Adrenal gland (tissue), 12 donors: ENCODE data around the gene ZNF670. TPM values are rescaled to one million over a fixed set of nuclear protein-coding genes. Genes with fewer than 3 reads are reported as not detected.

Experiments
- DNase-seq, 7 donors: peaks; one replicate each; pipeline ENCODE4 v3.0.0-alpha.2; 2019 to 2020
- H3K27ac ChIP-seq, 5 donors: fragments of 200-600 bp; sonication (generic) in 4 of 5; 1 replicate in 3 of 5; 2 replicates in 2 of 5; pipeline versions ENCODE4 v1.5.1 to v1.8.0; 2016 to 2020; ENCODE audit warnings: mild to moderate bottlenecking in 1 of 5
- H3K27me3 ChIP-seq: fragments of 200-600 bp; 2 replicates; pipeline ENCODE4 v1.8.0; 2021
- H3K36me3 ChIP-seq, 2 donors: fragments of 200-600 bp; replicated peaks in 1 of 2; 1 replicate in 1 of 2; 2 replicates in 1 of 2; pipeline versions ENCODE4 v1.5.1 to v1.8.0; 2018 to 2022
- H3K4me1 ChIP-seq, 2 donors: fragments of 200-600 bp; replicated peaks in 1 of 2; 1 replicate in 1 of 2; 2 replicates in 1 of 2; pipeline versions ENCODE4 v1.5.1 to v1.8.0; 2018 to 2021
- H3K4me3 ChIP-seq, 4 donors: fragments of 200-600 bp; sonication (generic) in 3 of 4; one replicate each; pipeline ENCODE4 v1.5.1; 2016 to 2018
- H3K9me3 ChIP-seq, 3 donors: fragments of 200-600 bp; sonication (generic) in 1 of 3; replicated peaks in 1 of 3; 1 replicate in 2 of 3; 2 replicates in 1 of 3; pipeline versions ENCODE4 v1.5.1 to v1.8.0; 2016 to 2021
- POLR2A ChIP-seq, 2 donors: fragments of 450-650 bp; IDR thresholded peaks; one replicate each; pipeline ENCODE4 v1.6.1; 2017; ENCODE audit warnings: antibody characterized with exemption in 2 of 2, mild to moderate bottlenecking in 2 of 2, moderate library complexity in 1 of 2
- WGBS, 4 donors: extraction: QIAGEN DNeasy Blood & Tissue Kit in 2 of 4; methylation state at CpG; one replicate each; pipeline versions ENCODE4 v1.1.5 to v1.1.7; 2013 to 2017; 5-methylcytosine and 5-hydroxymethylcytosine counted together
- intact Hi-C, 2 donors: fragments of 100-400 bp; cut with DNase I; formaldehyde crosslinking; loops; one replicate each; pipeline versions ENCODE4 v1.14.1 to v1.15.0; 2022 to 2023
- polyA plus RNA-seq, 3 donors: library from polyadenylated mRNA; stranded (reverse); fragments of 200-250 nt in 2 of 3; fragments of 350-450 nt in 1 of 3; fragmentation: Illumina TruSeq in 1 of 3; extraction: RNeasy Lipid Tissue Mini Kit (QIAGEN cat#74804) in 1 of 3; gene quantifications; one replicate each; pipeline ENCODE4 v1.2.3, GENCODE V29; 2013 to 2014
- total RNA-seq, 9 donors: library from RNA; depleted of rRNA in 4 of 9; stranded (reverse); fragments of >200 nt in 4 of 9; fragments of 120-200 nt in 1 of 9; fragmentation: NEBNext Ultra II Directional in 1 of 9; extraction: Animal tissue kit (Norgen Biotek cat#: 25700) in 1 of 9; gene quantifications; one replicate each; pipeline versions ENCODE4 v1.1.0 to v1.2.4, GENCODE V29; 2013 to 2023
- TF ChIP-seq, protein P1 (sequence below), 6 experiments: fragments of 450-650 bp in 4 of 6; fragments of 200-600 bp in 2 of 6; sonication (generic) in 1 of 6; IDR thresholded peaks; 1 replicate in 5 of 6; 2 replicates in 1 of 6; pipeline versions ENCODE4 v1.5.1 to v1.8.0; 2016 to 2021; ENCODE audit warnings: antibody characterized with exemption in 6 of 6, mild to moderate bottlenecking in 2 of 6, moderate library complexity in 1 of 6
- donor health status: healthy with polysubstance abuse.
- donor health status: Bipolar disorder and iron deficiency.
- donor health status: DM: yes; HTN: yes; CAD: no.
- donor health status: DM: no; HTN: no; CAD: no.
- donor health status: DM: no; HTN: no; CAD: no.
- donor health status: DM: yes; HTN: yes; CAD: no.

ZNF670 gene
- total and polyA plus RNA-seq, 12 donors = 0.18 to 3.7 (median 2.0) TPM

DNA sequence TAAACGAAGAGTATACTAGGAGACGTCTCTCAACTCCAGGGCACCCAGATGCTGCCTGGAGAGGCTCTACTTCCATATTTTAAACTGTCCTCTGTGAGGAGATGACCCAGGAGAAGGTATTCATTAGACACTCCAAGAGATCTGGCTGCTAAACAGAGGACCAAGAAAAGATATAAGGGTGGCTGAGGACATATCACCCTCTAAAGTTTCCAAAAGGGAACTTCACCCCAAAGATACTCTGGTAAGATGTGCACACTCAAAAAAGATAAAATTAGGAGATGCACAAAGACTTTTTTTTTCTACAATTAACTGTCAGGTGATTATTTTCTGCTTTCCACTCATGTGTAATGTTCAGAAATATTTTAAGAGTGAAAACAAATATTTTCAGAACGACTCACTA is 1.4 kb downstream of the ZNF670 start:
- Histone ChIP-seq H3K4me1 (peaks cover 6 to 15% of the 10 kb centered on the region in 2 donors), H3K4me3 (no peak overlapping the region), H3K9me3 (no peaks in the 10 kb centered on the region), H3K27me3 (no peaks in the 10 kb centered on the region), H3K27ac (no peak overlapping the region), H3K36me3 (no peaks in the 10 kb centered on the region)
- intact Hi-C loops = no loop called here
- no peak for DNase-seq
- TF ChIP-seq POLR2A (IDR thresholded peaks at IDR 0.05) = no peak
- TF ChIP-seq, protein P1, sequence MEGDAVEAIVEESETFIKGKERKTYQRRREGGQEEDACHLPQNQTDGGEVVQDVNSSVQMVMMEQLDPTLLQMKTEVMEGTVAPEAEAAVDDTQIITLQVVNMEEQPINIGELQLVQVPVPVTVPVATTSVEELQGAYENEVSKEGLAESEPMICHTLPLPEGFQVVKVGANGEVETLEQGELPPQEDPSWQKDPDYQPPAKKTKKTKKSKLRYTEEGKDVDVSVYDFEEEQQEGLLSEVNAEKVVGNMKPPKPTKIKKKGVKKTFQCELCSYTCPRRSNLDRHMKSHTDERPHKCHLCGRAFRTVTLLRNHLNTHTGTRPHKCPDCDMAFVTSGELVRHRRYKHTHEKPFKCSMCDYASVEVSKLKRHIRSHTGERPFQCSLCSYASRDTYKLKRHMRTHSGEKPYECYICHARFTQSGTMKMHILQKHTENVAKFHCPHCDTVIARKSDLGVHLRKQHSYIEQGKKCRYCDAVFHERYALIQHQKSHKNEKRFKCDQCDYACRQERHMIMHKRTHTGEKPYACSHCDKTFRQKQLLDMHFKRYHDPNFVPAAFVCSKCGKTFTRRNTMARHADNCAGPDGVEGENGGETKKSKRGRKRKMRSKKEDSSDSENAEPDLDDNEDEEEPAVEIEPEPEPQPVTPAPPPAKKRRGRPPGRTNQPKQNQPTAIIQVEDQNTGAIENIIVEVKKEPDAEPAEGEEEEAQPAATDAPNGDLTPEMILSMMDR (IDR thresholded peaks at IDR 0.05) = no peak
- 80 to 89% (median 83%) methylated on average over 3 of the region's 3 CpGs for WGBS, 4 donors

DNA sequence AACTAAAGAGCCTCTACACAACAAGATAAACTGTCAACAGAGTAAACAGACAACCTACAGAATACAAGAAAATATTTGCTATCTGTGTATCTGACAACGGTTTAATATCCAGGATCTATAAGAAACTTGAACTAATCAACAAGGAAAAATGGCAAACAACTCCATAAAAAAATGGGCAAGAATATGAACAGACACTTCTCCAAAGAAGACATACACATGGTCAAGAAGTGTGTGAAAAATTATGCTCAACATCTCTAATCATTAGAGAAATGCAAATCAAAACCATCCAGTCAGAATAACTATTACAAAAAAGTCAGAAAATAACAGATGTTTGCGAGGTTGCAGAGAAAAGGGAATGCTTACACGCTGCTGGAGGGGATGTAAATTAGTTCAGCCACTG is 8.0 kb downstream of the ZNF670 start:
- DNase-seq = no peak
- 80 to 99% (median 98%) methylated on average over 3 of the region's 3 CpGs for WGBS, 4 donors
- no peak overlapping the region for H3K27ac ChIP-seq
- no peak overlapping the region for H3K4me3 ChIP-seq
- intact Hi-C loops = no loop called here
- no peaks in the 10 kb centered on the region for H3K9me3 ChIP-seq
- H3K27me3 ChIP-seq = no peaks in the 10 kb centered on the region
- H3K36me3 ChIP-seq = no peaks in the 10 kb centered on the region
- no peaks in the 10 kb centered on the region for H3K4me1 ChIP-seq
- TF ChIP-seq, protein P1 (IDR thresholded peaks at IDR 0.05) = no peak
- no peak for TF ChIP-seq POLR2A (IDR thresholded peaks at IDR 0.05)

DNA sequence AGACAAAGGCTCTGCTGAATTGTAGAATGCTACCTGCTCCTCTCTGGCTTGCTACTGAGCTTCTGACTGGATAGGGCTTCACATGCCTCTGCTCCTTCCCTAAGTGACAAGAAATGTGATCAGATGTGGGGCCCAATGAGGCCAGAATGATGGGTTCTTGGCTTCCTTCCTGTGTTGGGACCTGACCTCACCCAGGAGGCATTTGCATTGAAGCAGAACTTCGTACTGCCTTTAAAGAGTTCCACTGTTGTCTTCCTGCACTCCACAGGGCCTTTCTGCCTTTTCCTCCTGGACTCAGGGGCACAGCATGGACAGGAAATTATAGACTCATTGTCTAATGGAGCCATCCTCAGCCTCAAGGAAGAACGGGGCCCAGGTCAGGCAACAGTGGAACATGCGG is 14.3 kb downstream of the ZNF670 start:
- H3K4me3 ChIP-seq = no peak overlapping the region
- H3K27ac ChIP-seq = no peak overlapping the region
- H3K27me3 ChIP-seq = no peaks in the 10 kb centered on the region
- TF ChIP-seq, protein P1 (IDR thresholded peaks at IDR 0.05) = no peak
- TF ChIP-seq POLR2A (IDR thresholded peaks at IDR 0.05) = no peak
- H3K4me1 ChIP-seq = no peaks in the 10 kb centered on the region
- WGBS, 4 donors = 79 to 96% (median 88%) methylated on average over 3 of the region's 3 CpGs
- DNase-seq = no peak
- no peaks in the 10 kb centered on the region for H3K9me3 ChIP-seq
- intact Hi-C loops = no loop called here
- no peaks in the 10 kb centered on the region for H3K36me3 ChIP-seq

DNA sequence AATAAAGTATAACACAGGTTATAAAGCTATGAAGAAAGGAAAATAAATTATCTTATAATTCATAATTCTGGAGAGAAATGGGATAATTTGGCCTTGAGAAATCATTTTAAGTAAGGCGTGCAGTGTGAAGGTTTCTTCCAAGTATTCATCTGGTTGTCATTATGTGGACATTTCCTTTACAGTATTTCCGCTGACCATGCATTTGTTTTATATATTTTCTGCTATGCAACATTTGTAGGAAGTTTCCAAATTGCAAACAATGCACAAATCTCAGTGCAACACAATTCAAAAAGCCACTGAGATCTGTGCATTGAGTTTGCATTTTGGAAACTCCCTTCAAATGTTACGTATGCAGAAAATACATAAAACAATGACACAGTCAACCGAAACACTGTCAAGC is 17.8 kb downstream of the ZNF670 start:
- Histone ChIP-seq H3K4me1 (no peaks in the 10 kb centered on the region), H3K4me3 (no peak overlapping the region), H3K9me3 (peaks cover 0 to 6% (median 3%) of the 10 kb centered on the region in 3 donors), H3K27ac (no peak overlapping the region), H3K36me3 (no peaks in the 10 kb centered on the region), H3K27me3 (no peaks in the 10 kb centered on the region)
- WGBS, 4 donors = 80 to 87% (median 85%) methylated on average over 4 of the region's 4 CpGs
- no peak for TF ChIP-seq POLR2A (IDR thresholded peaks at IDR 0.05)
- TF ChIP-seq, protein P1 (IDR thresholded peaks at IDR 0.05) = no peak
- intact Hi-C loops = no loop called here
- DNase-seq = no peak
